GM19328 (cell line): ENCODE data around the gene RPL29.

Experiments used
- ATAC-seq: cut with Tn5 transposase; IDR thresholded peaks from one replicate; pipeline ENCODE4 v1.9.1; 2021; ENCODE audit warnings: mild to moderate bottlenecking, moderate library complexity; ENCODE audit not compliant: unreplicated experiment

Gene RPL29

GRCh38 chr3:51966016-51966415 lies 29.7 kb downstream of the RPL29 start:
- ATAC-seq: no peak

- no peak for ATAC-seq
Observed at GRCh38 chr3:51964521-51964920, 31.2 kb downstream of the RPL29 start.

- ATAC-seq: no peak
Observed at GRCh38 chr3:51963951-51964451, 31.7 kb downstream of the RPL29 start.

- no peak for ATAC-seq
Observed at GRCh38 chr3:51962854-51963530, 32.7 kb downstream of the RPL29 start.

- ATAC-seq: no peak
Observed at GRCh38 chr3:51961602-51962569, 33.8 kb downstream of the RPL29 start.

GRCh38 chr3:51961011-51961410 lies 34.7 kb downstream of the RPL29 start:
- no peak for ATAC-seq

- no peak for ATAC-seq
Observed at GRCh38 chr3:51960386-51960785, 35.3 kb downstream of the RPL29 start.

GRCh38 chr3:51959651-51960050 lies 36.0 kb downstream of the RPL29 start:
- ATAC-seq: no peak

GRCh38 chr3:51958603-51959521 lies 36.8 kb downstream of the RPL29 start:
- ATAC-seq: no peak

- ATAC-seq: no peak
Observed at GRCh38 chr3:51957520-51958205, 38.0 kb downstream of the RPL29 start.

- ATAC-seq: no peak
Observed at GRCh38 chr3:51955893-51956770, 39.6 kb downstream of the RPL29 start.

- no peak for ATAC-seq
Observed at GRCh38 chr3:51955175-51955892, 40.4 kb downstream of the RPL29 start, which contains the start of gene GPR62. Gene GPR62, plus strand, starts transcription at chr3:51955381. Its CDS starts 272 bp downstream, at chr3:51955653.

GRCh38 chr3:51954713-51955112 lies 41.0 kb downstream of the RPL29 start:
- ATAC-seq: no peak

GRCh38 chr3:51954105-51954504 lies 41.6 kb downstream of the RPL29 start:
- no peak for ATAC-seq

- ATAC-seq: no peak
Observed at GRCh38 chr3:51953445-51953844, 42.2 kb downstream of the RPL29 start.

GRCh38 chr3:51950899-51951298 lies 44.8 kb downstream of the RPL29 start:
- no peak for ATAC-seq

- ATAC-seq: no peak
Observed at GRCh38 chr3:51949121-51949520, 46.6 kb downstream of the RPL29 start.

GRCh38 chr3:51948016-51948580 lies 47.6 kb downstream of the RPL29 start:
- ATAC-seq: no peak
